A673 (cell line): ENCODE measurements around the gene SYNE1. TPM values are rescaled to one million over a fixed set of nuclear protein-coding genes. Genes with fewer than 3 reads are reported as not detected.
"Not testable (repeated sequence)": the region's sequence is repeated elsewhere in the genome, so short reads cannot be mapped to it uniquely, and the experiment has no call there.

Experiments used
- BruUV-seq: library from RNA; stranded (reverse); fragments of 400-500 nt; replicated peaks from 2 replicates; lab custom pipeline; 2021; lab: Mats Ljungman, UMichigan
- CTCF ChIA-PET: fragments of 300-600 bp; sonication (Branson Sonifier 250); formaldehyde crosslinking; loops from one replicate; lab custom pipeline; 2022; ENCODE audit warnings: antibody characterized with exemption; lab: Charles Lee
- POLR2A ChIA-PET: fragments of 300-600 bp; sonication (Branson Sonifier 250); formaldehyde crosslinking; loops from one replicate; lab custom pipeline; 2022; ENCODE audit warnings: antibody characterized with exemption; ENCODE audit not compliant: low non-redundant PET; lab: Charles Lee
- DNase-seq: peaks from one replicate; pipeline ENCODE4 v3.0.0-alpha.2; 2015; ENCODE audit warnings: low spot score
- H3K27ac ChIP-seq: fragments of 200-600 bp; sonication (generic); 2 replicates; pipeline ENCODE4 v1.5.1; 2016; ENCODE audit warnings: mixed run types, low read depth, mild to moderate bottlenecking, mixed read lengths, antibody characterized with exemption, low read length; ENCODE audit not compliant: poor library complexity, severe bottlenecking
- H3K27me3 ChIP-seq: fragments of 200-600 bp; sonication (generic); replicated peaks from 2 replicates; pipeline ENCODE4 v1.6.1; 2017; ENCODE audit warnings: mixed run types, low read depth, mild to moderate bottlenecking, mixed read lengths, antibody characterized with exemption, low read length; ENCODE audit not compliant: insufficient read depth, poor library complexity
- H3K36me3 ChIP-seq: fragments of 200-600 bp; sonication (generic); 2 replicates; pipeline ENCODE4 v1.6.1; 2016; ENCODE audit warnings: mixed run types, mild to moderate bottlenecking, mixed read lengths, antibody characterized with exemption, low read length; ENCODE audit not compliant: insufficient read depth, poor library complexity, severe bottlenecking
- H3K4me1 ChIP-seq: fragments of 200-600 bp; sonication (generic); 2 replicates; pipeline ENCODE4 v1.6.1; 2017; ENCODE audit warnings: mixed run types, mild to moderate bottlenecking, mixed read lengths, antibody characterized with exemption, low read length; ENCODE audit not compliant: insufficient read depth, poor library complexity, severe bottlenecking
- H3K4me3 ChIP-seq: fragments of 200-600 bp; sonication (generic); 2 replicates; pipeline ENCODE4 v1.5.1; 2016; ENCODE audit warnings: low read depth, mixed run types, mild to moderate bottlenecking, mixed read lengths, low read length; ENCODE audit not compliant: poor library complexity, severe bottlenecking
- H3K9me3 ChIP-seq: fragments of 200-600 bp; sonication (generic); 2 replicates; pipeline ENCODE4 v1.6.1; 2016; ENCODE audit warnings: mixed run types, low read depth, mild to moderate bottlenecking, mixed read lengths, antibody characterized with exemption, low read length; ENCODE audit not compliant: poor library complexity, severe bottlenecking
- CTCF ChIP-seq: fragments of 300-800, 200-600 bp; sonication (generic); conservative IDR thresholded peaks from 2 replicates; pipeline ENCODE4 v1.5.1; 2017; ENCODE audit warnings: low read depth, mild to moderate bottlenecking, antibody characterized with exemption, low read length, moderate library complexity, mixed read lengths
- EZH2 ChIP-seq: fragments of 200-600 bp; sonication (generic); IDR thresholded peaks from 2 replicates; pipeline ENCODE4 v1.6.1; 2017; ENCODE audit warnings: borderline replicate concordance, low read depth, mild to moderate bottlenecking, mixed read lengths, antibody characterized with exemption, low read length; ENCODE audit not compliant: poor library complexity, severe bottlenecking
- intact Hi-C: fragments of 100-400 bp; cut with micrococcal nuclease; formaldehyde crosslinking; loops from one replicate; pipeline ENCODE4 v1.10.0; 2022; ENCODE audit not compliant: unreplicated experiment
- total RNA-seq: library from RNA; stranded (reverse); gene quantifications from 2 replicates; pipeline ENCODE4 v1.2.3, GENCODE V29; 2021

Gene SYNE1
- total RNA-seq, 1 experiment from 2014 or later: 12.1 TPM

- Histone ChIP-seq H3K4me3 (no peak overlapping the region), H3K9me3 (no peaks in the 10 kb centered on the region), H3K27ac (no peak overlapping the region), H3K36me3 (no peaks in the 10 kb centered on the region), H3K27me3 (no peaks in the 10 kb centered on the region), H3K4me1 (no peaks in the 10 kb centered on the region)
- ChIA-PET CTCF (no interaction called here), POLR2A (no interaction called here)
- no TSS peak for BruUV-seq
- no peak for DNase-seq
- TF ChIP-seq EZH2: no peak
- TF ChIP-seq CTCF: no peak
- intact Hi-C loops: no loop called here
Measured at GRCh38 chr6:152563177-152563576, 74.0 kb downstream of the SYNE1 start.

GRCh38 chr6:152558798-152559197, 78.4 kb downstream of the SYNE1 start:
- DNase-seq, H3K27me3 ChIP-seq, H3K36me3 ChIP-seq, H3K4me3 ChIP-seq, POLR2A ChIA-PET, BruUV-seq, H3K4me1 ChIP-seq, H3K9me3 ChIP-seq, intact Hi-C loops, H3K27ac ChIP-seq, CTCF ChIA-PET: not testable (repeated sequence)

- POLR2A ChIA-PET: interaction anchor here (0.7 kb wide), 1 partner anchor 9 kb away, joined by 3 read pairs; no protein-coding TSS in a partner anchor
- no peaks in the 10 kb centered on the region for H3K27me3 ChIP-seq
- no peaks in the 10 kb centered on the region for H3K36me3 ChIP-seq
- intact Hi-C loops: no loop called here
- BruUV-seq: no TSS peak
- no peak overlapping the region for H3K4me3 ChIP-seq
- no peaks in the 10 kb centered on the region for H3K9me3 ChIP-seq
- no peak overlapping the region for H3K27ac ChIP-seq
- TF ChIP-seq EZH2 (no peak), CTCF (no peak)
- CTCF ChIA-PET: no interaction called here
- no peak for DNase-seq
- H3K4me1 ChIP-seq: no peaks in the 10 kb centered on the region
Measured at GRCh38 chr6:152557502-152557901, 79.7 kb downstream of the SYNE1 start.

GRCh38 chr6:152554851-152555250, 82.3 kb downstream of the SYNE1 start:
- DNase-seq: no peak
- no TSS peak for BruUV-seq
- ChIA-PET CTCF (no interaction called here), POLR2A (no interaction called here)
- Histone ChIP-seq H3K4me1 (no peaks in the 10 kb centered on the region), H3K27ac (no peak overlapping the region), H3K36me3 (no peaks in the 10 kb centered on the region), H3K27me3 (no peaks in the 10 kb centered on the region), H3K4me3 (no peak overlapping the region), H3K9me3 (no peaks in the 10 kb centered on the region)
- TF ChIP-seq CTCF (no peak), EZH2 (no peak)
- intact Hi-C loops: loop anchor here (5.0 kb wide), 1 partner anchor 392 kb away; no protein-coding TSS in a partner anchor
